HepG2 (cell line): ENCODE measurements around the gene CBX2. TPM values are rescaled to one million over a fixed set of nuclear protein-coding genes. Genes with fewer than 3 reads are reported as not detected.

Experiments used
- ATAC-seq: fragments of 200-7000 bp; cut with Tn5 transposase; 3 replicates; pipeline ENCODE4 v1.9.1; 2020; ENCODE audit warnings: mild to moderate bottlenecking, moderate library complexity
- BruUV-seq: library from RNA; stranded (reverse); fragments of 400-500 nt; replicated peaks from 2 replicates; lab custom pipeline; 2021; lab: Mats Ljungman, UMichigan
- CTCF ChIA-PET: fragments of 300-600 bp; formaldehyde crosslinking; extraction: SDS; loops from one replicate; lab custom pipeline; 2021; ENCODE audit warnings: low total read pairs, inconsistent platforms, low intra/inter-chr PET ratio; lab: Yijun Ruan, JAX
- POLR2A ChIA-PET: fragments of 350-600 bp; sonication (Branson Sonifier 250); formaldehyde crosslinking; loops from one replicate; lab custom pipeline; 2020; ENCODE audit warnings: antibody characterized with exemption, inconsistent platforms; lab: Yijun Ruan, JAX
- DNase-seq: peaks from one replicate; pipeline ENCODE4 v3.0.0-alpha.2; 2015; ENCODE audit warnings: low spot score
- FAIRE-seq: peaks from 3 replicates; lab custom pipeline; 2011; peaks lifted over from hg19 to GRCh38; lab: Jason Lieb, UNC
- H2AFZ ChIP-seq: one replicate; pipeline ENCODE4 v1.6.1; 2011; ENCODE audit warnings: low read length, inconsistent platforms
- H3K27ac ChIP-seq: fragments of 300-600 bp; 3 replicates; pipeline ENCODE4 v1.8.0; 2011; ENCODE audit warnings: mixed run types, mild to moderate bottlenecking, mixed read lengths, low read length, inconsistent platforms; ENCODE audit not compliant: insufficient read depth; ENCODE audit errors: extremely low read length
- H3K27me3 ChIP-seq, 2 experiments: fragments of 200-600 bp in 1 of 2; 2 replicates in 1 of 2; 3 replicates in 1 of 2; pipeline versions ENCODE4 v1.6.0 to v1.8.0; 2011; ENCODE audit warnings: low read length in 2 of 2, mild to moderate bottlenecking in 2 of 2, moderate library complexity in 2 of 2, inconsistent platforms in 1 of 2; ENCODE audit not compliant: insufficient read depth in 2 of 2, control insufficient read depth in 1 of 2
- H3K36me3 ChIP-seq, 2 experiments: fragments of 200-600 bp in 1 of 2; replicated peaks in 1 of 2; 2 replicates in 1 of 2; 3 replicates in 1 of 2; pipeline versions ENCODE4 v1.5.1 to v1.8.0; 2011; ENCODE audit warnings: low read length in 2 of 2, inconsistent platforms in 1 of 2; ENCODE audit not compliant: insufficient read depth in 2 of 2, control insufficient read depth in 1 of 2
- H3K4me1 ChIP-seq: 2 replicates; pipeline ENCODE4 v1.5.1; 2012; ENCODE audit warnings: low read length, inconsistent platforms; ENCODE audit not compliant: insufficient read depth
- H3K4me2 ChIP-seq: 2 replicates; pipeline ENCODE4 v1.6.0; 2011; ENCODE audit warnings: low read depth, low read length, inconsistent platforms
- H3K4me3 ChIP-seq, 3 experiments: fragments of 200-600 bp in 1 of 3; sonication (generic), shearing (Covaris generic) in 1 of 3; replicated peaks in 1 of 3; 2 replicates each; pipeline ENCODE4 v1.5.1; 2011 to 2016; ENCODE audit warnings: low read length in 3 of 3, inconsistent platforms in 2 of 3, low read depth in 2 of 3, mild to moderate bottlenecking in 2 of 3, control low read depth in 1 of 3, mixed read lengths in 1 of 3; ENCODE audit not compliant: insufficient read depth in 1 of 3
- H3K79me2 ChIP-seq: one replicate; pipeline ENCODE4 v1.6.1; 2011; ENCODE audit warnings: low read length, inconsistent platforms; ENCODE audit not compliant: insufficient read depth
- H3K9ac ChIP-seq: 2 replicates; pipeline ENCODE4 v1.6.0; 2011; ENCODE audit warnings: mild to moderate bottlenecking, low read depth, low read length, inconsistent platforms; ENCODE audit not compliant: insufficient read depth
- H3K9me3 ChIP-seq: 2 replicates; pipeline ENCODE4 v1.5.1; 2012; ENCODE audit warnings: mild to moderate bottlenecking, low read length
- H4K20me1 ChIP-seq: 2 replicates; pipeline ENCODE4 v1.6.0; 2011; ENCODE audit warnings: inconsistent platforms, mild to moderate bottlenecking, low read length, moderate library complexity; ENCODE audit not compliant: insufficient read depth
- ARNT ChIP-seq: fragments of 450-650 bp; IDR thresholded peaks from 2 replicates; pipeline ENCODE4 v1.6.1; 2017
- EZH2 ChIP-seq: conservative IDR thresholded peaks from 2 replicates; pipeline ENCODE4 v1.6.1; 2012; ENCODE audit warnings: mild to moderate bottlenecking, low read depth, low read length, moderate library complexity
- HNRNPL ChIP-seq: fragments of 200-400 bp; formaldehyde crosslinking; IDR thresholded peaks from 2 replicates; pipeline ENCODE4 v1.6.1; 2017; ENCODE audit warnings: mild to moderate bottlenecking, low read depth, low read length
- MAZ ChIP-seq, 2 experiments: sonication (generic) in 1 of 2; formaldehyde crosslinking in 1 of 2; IDR thresholded peaks; 2 replicates each; pipeline versions ENCODE4 v1.5.0 to v1.6.1; 2012 to 2020; ENCODE audit warnings: low read depth in 2 of 2, mild to moderate bottlenecking in 2 of 2, borderline replicate concordance in 1 of 2, improper control_type of control experiment in 1 of 2, low read length in 1 of 2, missing genetic modification reagents in 1 of 2, moderate library complexity in 1 of 2
- MEIS1 ChIP-seq: sonication (generic); formaldehyde crosslinking; IDR thresholded peaks from 2 replicates; pipeline ENCODE4 v1.9.0; 2021; ENCODE audit warnings: mild to moderate bottlenecking, missing genetic modification reagents, moderate library complexity, borderline replicate concordance
- PHF21A ChIP-seq: sonication (generic); formaldehyde crosslinking; IDR thresholded peaks from 2 replicates; pipeline ENCODE4 v1.5.0; 2020; ENCODE audit warnings: mild to moderate bottlenecking, missing genetic modification reagents
- SP5 ChIP-seq: IDR thresholded peaks from 2 replicates; pipeline ENCODE4 v1.6.1; 2016; ENCODE audit warnings: low read depth, borderline replicate concordance
- ZBTB34 ChIP-seq: sonication (generic); formaldehyde crosslinking; IDR thresholded peaks from 2 replicates; pipeline ENCODE4 v1.8.0; 2022; ENCODE audit warnings: mild to moderate bottlenecking, missing genetic modification reagents
- ZBTB7A ChIP-seq: sonication (generic); formaldehyde crosslinking; IDR thresholded peaks from 2 replicates; pipeline ENCODE4 v1.8.0; 2022; ENCODE audit warnings: mild to moderate bottlenecking, missing genetic modification reagents
- ZMYM4 ChIP-seq: sonication (generic); formaldehyde crosslinking; IDR thresholded peaks from 2 replicates; pipeline ENCODE4 v1.8.1; 2023; ENCODE audit warnings: mild to moderate bottlenecking, missing genetic modification reagents
- ZNF263 ChIP-seq: sonication (generic); formaldehyde crosslinking; IDR thresholded peaks from 2 replicates; pipeline ENCODE4 v1.4.0; 2020; ENCODE audit warnings: missing genetic modification reagents
- ZNF570 ChIP-seq: sonication (generic); formaldehyde crosslinking; IDR thresholded peaks from 2 replicates; pipeline ENCODE4 v1.4.0; 2020; ENCODE audit warnings: mild to moderate bottlenecking, missing genetic modification reagents, borderline replicate concordance
- ZNF83 ChIP-seq: sonication (generic); formaldehyde crosslinking; IDR thresholded peaks from 2 replicates; pipeline ENCODE4 v1.4.0; 2020; ENCODE audit warnings: missing genetic modification reagents, mild to moderate bottlenecking, borderline replicate concordance
- ZSCAN29 ChIP-seq: sonication (generic); formaldehyde crosslinking; conservative IDR thresholded peaks from 2 replicates; pipeline ENCODE4 v1.4.0; 2020; ENCODE audit warnings: mild to moderate bottlenecking, missing genetic modification reagents
- WGBS: methylation state at CpG from one replicate; pipeline ENCODE4 v1.1.6; 2017; ENCODE audit warnings: low lambda C conversion rate; 5-methylcytosine and 5-hydroxymethylcytosine counted together
- in situ Hi-C: cut with HindIII; loops from 2 replicates; pipeline ENCODE4 v1.10.0; 2017; ENCODE audit warnings: low pct_unique_long_range_greater_than_20kb; ENCODE audit not compliant: extremely low pct_ligation_motif_present
- intact Hi-C: fragments of 100-400 bp; cut with micrococcal nuclease; formaldehyde crosslinking; loops from one replicate; pipeline ENCODE4 v1.10.0; 2022; ENCODE audit not compliant: unreplicated experiment
- polyA plus RNA-seq, 8 experiments: library from polyadenylated mRNA; depleted of rRNA in 3 of 8; stranded (reverse) in 7 of 8; unstranded in 1 of 8; fragments of >200 nt; fragmentation: Illumina TruSeq in 4 of 8; extraction: Trizol in 4 of 8; gene quantifications; 2 replicates each; pipeline versions ENCODE4 v1.2.1 to v1.2.3, GENCODE V29; 2011 to 2016; ENCODE audit warnings: low read depth in 4 of 8, missing spikeins in 1 of 8, mixed read lengths in 1 of 8; ENCODE audit not compliant: insufficient read depth in 1 of 8
- total RNA-seq, 5 experiments: library from RNA; depleted of rRNA; stranded (reverse); fragments of >200 nt; fragmentation: Illumina TruSeq; extraction: Trizol; gene quantifications; 2 replicates each; pipeline ENCODE4 v1.2.3, GENCODE V29; 2016; ENCODE audit warnings: low read depth in 1 of 5
- TF ChIP-seq, protein P1 (sequence below): sonication (generic); formaldehyde crosslinking; IDR thresholded peaks from 2 replicates; pipeline ENCODE4 v1.8.1; 2023; ENCODE audit warnings: missing genetic modification reagents, mild to moderate bottlenecking, borderline replicate concordance
- TF ChIP-seq, protein P2 (sequence below): sonication (generic); formaldehyde crosslinking; IDR thresholded peaks from 2 replicates; pipeline ENCODE4 v1.9.0; 2021; ENCODE audit warnings: missing genetic modification reagents, mild to moderate bottlenecking, borderline replicate concordance

Gene CBX2
- total and polyA plus RNA-seq, 2 of the 13 experiments (the other 11 are each of a cell fraction or from before 2014, with no cell fraction given): 14.5 to 31.1 TPM

DNA sequence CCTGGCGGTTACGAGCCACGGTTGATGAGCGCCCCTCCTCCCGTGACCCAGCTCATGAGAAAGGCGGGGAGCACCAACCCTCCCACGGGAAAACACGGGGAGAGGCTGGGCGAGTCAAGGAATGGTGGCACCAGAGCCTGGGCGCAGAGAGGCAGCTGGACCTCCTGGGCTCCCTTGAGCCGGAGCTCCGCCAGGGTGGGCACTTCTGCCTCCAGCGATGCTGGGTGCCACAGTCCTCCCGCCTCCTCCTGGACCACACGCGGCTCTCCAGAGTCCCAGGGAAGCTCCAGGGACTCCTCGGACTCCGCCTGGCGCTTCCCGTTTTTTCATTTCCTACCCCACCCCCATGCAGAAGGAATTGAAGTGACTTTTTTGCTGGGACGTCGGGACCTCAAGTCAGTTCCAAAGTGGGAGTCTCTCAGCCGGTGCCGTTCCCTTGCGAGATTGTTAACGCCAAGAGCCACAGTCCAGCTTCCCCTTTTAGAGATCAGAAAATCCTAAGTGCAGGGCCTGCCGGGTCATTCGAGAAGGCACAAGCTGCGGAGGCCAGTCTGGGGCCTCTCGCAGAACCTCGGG is 25.6 kb downstream of the CBX2 start:
- Histone ChIP-seq H3K4me3 (peak overlapping the region in 1 of 3 experiments; percentile 54; a peak in 1 of 6 replicates), H3K79me2 (no peaks in the 10 kb centered on the region), H3K36me3 (no peaks in the 10 kb centered on the region), H4K20me1 (no peaks in the 10 kb centered on the region), H2AFZ (no peak overlapping the region), H3K27me3 (peaks cover 59 to 100% of the 10 kb centered on the region in 2 experiments), H3K4me1 (peaks cover 66% of the 10 kb centered on the region), H3K9me3 (no peaks in the 10 kb centered on the region), H3K4me2 (peak overlapping the region; percentile 53; the same call in 1 of the 2 replicates), H3K9ac (no peak overlapping the region), H3K27ac (no peak overlapping the region)
- no peak for DNase-seq
- intact Hi-C loops (no loop called here), in situ Hi-C loops (no loop called here)
- WGBS: 26% methylated on average over 26 of the region's 31 CpGs
- BruUV-seq: no TSS peak
- ATAC-seq: no peak
- CTCF ChIA-PET: no interaction called here
- POLR2A ChIA-PET: interaction anchor here (1.0 to 1.6 kb wide), 6 partner anchors 9 to 189 kb away, joined by 3 to 10 read pairs (median 4); partner anchors contain the start of gene CBX4
- no peak for FAIRE-seq
- TF ChIP-seq HNRNPL (no peak), PHF21A (peak; percentile 7; the same call in 1 of the 2 replicates), ZBTB34 (CRISPR knock-in tag) (no peak), ZBTB7A (CRISPR knock-in tag) (no peak), ZNF263 (CRISPR knock-in tag) (peak; percentile 75), MAZ (IDR thresholded peaks at IDR 0.05; ENCODE audit: borderline replicate concordance, low read depth, low read length) (no peak), MAZ (CRISPR knock-in tag; IDR thresholded peaks at IDR 0.05; ENCODE audit: low read depth) (no peak), ZNF83 (CRISPR knock-in tag) (no peak), ZMYM4 (no peak), SP5 (CRISPR knock-in tag) (no peak), EZH2 (peak; percentile 82; the same call in 1 of the 2 replicates), ZSCAN29 (CRISPR knock-in tag) (0 out of 2 replicates have a peak, but pooled peaks have one; percentile 4), ZNF570 (CRISPR knock-in tag) (no peak), MEIS1 (CRISPR knock-in tag) (no peak), ARNT (no peak)
- TF ChIP-seq, protein P1, sequence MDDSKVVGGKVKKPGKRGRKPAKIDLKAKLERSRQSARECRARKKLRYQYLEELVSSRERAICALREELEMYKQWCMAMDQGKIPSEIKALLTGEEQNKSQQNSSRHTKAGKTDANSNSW (CRISPR knock-in tag): 0 out of 2 replicates have a peak, but pooled peaks have one; percentile 0
- TF ChIP-seq, protein P2, sequence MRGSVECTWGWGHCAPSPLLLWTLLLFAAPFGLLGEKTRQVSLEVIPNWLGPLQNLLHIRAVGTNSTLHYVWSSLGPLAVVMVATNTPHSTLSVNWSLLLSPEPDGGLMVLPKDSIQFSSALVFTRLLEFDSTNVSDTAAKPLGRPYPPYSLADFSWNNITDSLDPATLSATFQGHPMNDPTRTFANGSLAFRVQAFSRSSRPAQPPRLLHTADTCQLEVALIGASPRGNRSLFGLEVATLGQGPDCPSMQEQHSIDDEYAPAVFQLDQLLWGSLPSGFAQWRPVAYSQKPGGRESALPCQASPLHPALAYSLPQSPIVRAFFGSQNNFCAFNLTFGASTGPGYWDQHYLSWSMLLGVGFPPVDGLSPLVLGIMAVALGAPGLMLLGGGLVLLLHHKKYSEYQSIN (CRISPR knock-in tag): 0 out of 2 replicates have a peak, but pooled peaks have one; percentile 18
